Measurements from ENCODE around the gene SLC7A6OS. TPM values are rescaled to one million over a fixed set of nuclear protein-coding genes. Genes with fewer than 3 reads are reported as not detected.

Gene SLC7A6OS
- polyA plus RNA-seq, 1 donor (not counting 4 experiments of a cell fraction or from before 2014, with no cell fraction given) = 12.6 TPM

DNA sequence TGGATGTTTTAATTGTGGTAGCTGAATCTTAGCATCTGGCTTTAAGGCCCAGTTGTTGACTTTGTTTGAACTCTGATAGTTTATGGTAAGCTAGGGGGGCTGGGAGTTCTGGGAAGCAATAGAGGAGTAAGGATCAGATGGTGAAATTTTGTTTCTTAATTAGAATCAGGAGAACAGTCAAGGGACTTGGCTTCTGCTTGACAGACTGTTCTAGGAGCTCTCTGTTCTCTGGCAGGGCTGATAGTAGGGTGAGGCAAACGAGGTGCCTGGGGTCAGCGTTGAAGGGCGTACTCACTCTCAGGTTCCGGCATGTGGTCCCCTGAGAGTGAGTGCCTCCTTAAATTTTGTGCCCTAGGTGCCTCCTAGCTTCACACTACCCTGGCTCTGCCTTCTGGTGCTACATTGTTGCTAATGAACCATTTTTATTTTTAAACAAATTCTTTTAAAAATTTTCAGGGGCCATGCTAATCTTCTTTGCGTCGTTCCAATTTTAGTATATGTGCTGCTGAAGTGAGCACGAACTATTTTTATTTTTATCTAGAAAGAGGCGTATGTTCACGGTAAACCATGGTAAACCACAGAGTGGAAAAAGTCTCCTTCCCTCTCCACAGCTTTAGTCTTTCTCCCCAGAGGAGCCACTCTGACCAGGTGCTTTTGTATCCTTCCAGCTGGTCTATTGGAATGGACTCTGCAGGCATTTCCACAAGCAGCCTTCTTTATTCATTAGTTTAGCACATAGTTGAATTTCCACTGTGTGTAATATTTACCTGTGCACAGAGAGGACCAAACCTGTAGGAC, 26.7 kb downstream of the SLC7A6OS start:
- H3K4me3 ChIP-seq (ENCODE audit: control insufficient read depth in 2 of 3, extremely low read depth in 1 of 3, insufficient read depth in 2 of 3, low read depth in 1 of 3, low read length in 3 of 3) = no peak overlapping the region

DNA sequence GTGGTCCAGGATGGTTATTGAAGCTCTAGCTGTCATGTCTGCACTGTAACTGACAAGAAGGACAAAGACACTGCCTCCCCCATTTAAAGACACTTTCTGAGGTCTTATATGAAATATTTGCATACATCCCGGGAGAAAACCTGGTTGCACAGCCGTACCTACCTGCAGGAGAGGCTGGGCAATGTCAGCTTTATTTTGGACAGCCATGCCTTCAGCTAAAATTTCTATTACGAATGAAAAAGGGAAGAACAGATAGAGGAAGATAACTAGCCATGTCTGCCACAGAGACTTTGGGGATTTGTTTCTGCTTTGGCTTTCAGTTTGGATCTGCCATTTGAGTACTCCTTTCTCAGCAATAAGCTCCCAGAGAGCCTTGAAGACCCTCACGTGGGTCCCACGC, 27.4 kb downstream of the SLC7A6OS start:
- Histone ChIP-seq H3K9ac (ENCODE audit: control insufficient read depth, extremely low read depth, insufficient read depth, low read length) (no peak overlapping the region), H2AFZ (ENCODE audit: control insufficient read depth, low read length) (no peak overlapping the region), H3K9me1 (ENCODE audit: control insufficient read depth, extremely low read depth, insufficient read depth, low read length) (peaks cover 3% of the 10 kb centered on the region), H3K27me3 (ENCODE audit: control insufficient read depth, extremely low read depth, insufficient read depth, low read length) (no peaks in the 10 kb centered on the region), H3K27ac (ENCODE audit: control insufficient read depth, insufficient read depth, low read length) (no peak overlapping the region), H3K79me2 (ENCODE audit: control insufficient read depth, insufficient read depth, low read length) (peaks cover 8% of the 10 kb centered on the region), H3K36me3 (ENCODE audit: control insufficient read depth in 2 of 2, extremely low read depth in 1 of 2, insufficient read depth in 2 of 2, low read length in 2 of 2) (peaks cover 13 to 14% of the 10 kb centered on the region in 2 experiments), H3K4me3 (ENCODE audit: control insufficient read depth in 2 of 3, extremely low read depth in 1 of 3, insufficient read depth in 2 of 3, low read depth in 1 of 3, low read length in 3 of 3) (no peak overlapping the region), H3K9me3 (ENCODE audit: control insufficient read depth, low read depth, low read length) (no peaks in the 10 kb centered on the region), H4K20me1 (ENCODE audit: control insufficient read depth, extremely low read depth, insufficient read depth, low read length) (no peaks in the 10 kb centered on the region), H3K4me2 (ENCODE audit: control insufficient read depth, extremely low read depth, insufficient read depth, low read depth, low read length) (no peak overlapping the region), H3K4me1 (ENCODE audit: control insufficient read depth, extremely low read depth, insufficient read depth, low read length) (peaks cover 11% of the 10 kb centered on the region)
- no peak for TF ChIP-seq EZH2 (IDR thresholded peaks at IDR 0.05; ENCODE audit: low read length)
- TF ChIP-seq, protein P1, sequence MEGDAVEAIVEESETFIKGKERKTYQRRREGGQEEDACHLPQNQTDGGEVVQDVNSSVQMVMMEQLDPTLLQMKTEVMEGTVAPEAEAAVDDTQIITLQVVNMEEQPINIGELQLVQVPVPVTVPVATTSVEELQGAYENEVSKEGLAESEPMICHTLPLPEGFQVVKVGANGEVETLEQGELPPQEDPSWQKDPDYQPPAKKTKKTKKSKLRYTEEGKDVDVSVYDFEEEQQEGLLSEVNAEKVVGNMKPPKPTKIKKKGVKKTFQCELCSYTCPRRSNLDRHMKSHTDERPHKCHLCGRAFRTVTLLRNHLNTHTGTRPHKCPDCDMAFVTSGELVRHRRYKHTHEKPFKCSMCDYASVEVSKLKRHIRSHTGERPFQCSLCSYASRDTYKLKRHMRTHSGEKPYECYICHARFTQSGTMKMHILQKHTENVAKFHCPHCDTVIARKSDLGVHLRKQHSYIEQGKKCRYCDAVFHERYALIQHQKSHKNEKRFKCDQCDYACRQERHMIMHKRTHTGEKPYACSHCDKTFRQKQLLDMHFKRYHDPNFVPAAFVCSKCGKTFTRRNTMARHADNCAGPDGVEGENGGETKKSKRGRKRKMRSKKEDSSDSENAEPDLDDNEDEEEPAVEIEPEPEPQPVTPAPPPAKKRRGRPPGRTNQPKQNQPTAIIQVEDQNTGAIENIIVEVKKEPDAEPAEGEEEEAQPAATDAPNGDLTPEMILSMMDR (optimal IDR thresholded peaks at IDR 0.05 in 1 of 3, IDR thresholded peaks at IDR 0.05 in 1 of 3, conservative IDR thresholded peaks at IDR 0.05 in 1 of 3; ENCODE audit: extremely low read depth in 1 of 3, insufficient read depth in 2 of 3, low read length in 3 of 3) = no peak
- dilution Hi-C loops (cut with MboI; ENCODE audit: extremely low pct_ligation_motif_present, low sequenced_read_pairs) = no loop called here
- no peak for FAIRE-seq
- DNase-seq (ENCODE audit: low read depth, low spot score) = no peak

More for the DNA sequence above, 26.7 kb downstream of the SLC7A6OS start:
- Histone ChIP-seq H3K9ac (ENCODE audit: control insufficient read depth, extremely low read depth, insufficient read depth, low read length) (no peak overlapping the region), H3K27ac (ENCODE audit: control insufficient read depth, insufficient read depth, low read length) (no peak overlapping the region), H2AFZ (ENCODE audit: control insufficient read depth, low read length) (no peak overlapping the region), H3K4me1 (ENCODE audit: control insufficient read depth, extremely low read depth, insufficient read depth, low read length) (peaks cover 11% of the 10 kb centered on the region), H3K79me2 (ENCODE audit: control insufficient read depth, insufficient read depth, low read length) (peaks cover 8% of the 10 kb centered on the region), H3K36me3 (ENCODE audit: control insufficient read depth in 2 of 2, extremely low read depth in 1 of 2, insufficient read depth in 2 of 2, low read length in 2 of 2) (peaks cover 13 to 14% of the 10 kb centered on the region in 2 experiments), H4K20me1 (ENCODE audit: control insufficient read depth, extremely low read depth, insufficient read depth, low read length) (no peaks in the 10 kb centered on the region), H3K9me1 (ENCODE audit: control insufficient read depth, extremely low read depth, insufficient read depth, low read length) (peaks cover 3% of the 10 kb centered on the region), H3K4me2 (ENCODE audit: control insufficient read depth, extremely low read depth, insufficient read depth, low read depth, low read length) (no peak overlapping the region), H3K9me3 (ENCODE audit: control insufficient read depth, low read depth, low read length) (no peaks in the 10 kb centered on the region), H3K27me3 (ENCODE audit: control insufficient read depth, extremely low read depth, insufficient read depth, low read length) (no peaks in the 10 kb centered on the region)
- TF ChIP-seq, protein P1 (optimal IDR thresholded peaks at IDR 0.05 in 1 of 3, IDR thresholded peaks at IDR 0.05 in 1 of 3, conservative IDR thresholded peaks at IDR 0.05 in 1 of 3; ENCODE audit: extremely low read depth in 1 of 3, insufficient read depth in 2 of 3, low read length in 3 of 3) = no peak
- TF ChIP-seq EZH2 (IDR thresholded peaks at IDR 0.05; ENCODE audit: low read length) = no peak
- no peak for DNase-seq (ENCODE audit: low read depth, low spot score)
- FAIRE-seq = no peak
- dilution Hi-C loops (cut with MboI; ENCODE audit: extremely low pct_ligation_motif_present, low sequenced_read_pairs) = no loop called here
